22Rv1 (cell line): Measurements from ENCODE around the gene ADCK1.

ENCODE experiments used
- ZFX ChIP-seq: fragments of 450-650 bp; IDR thresholded peaks from 2 replicates; pipeline ENCODE4 v1.6.1; 2017; ENCODE audit warnings: antibody characterized with exemption, borderline replicate concordance
- TF ChIP-seq, protein P1 (sequence below): fragments of 450-650 bp; IDR thresholded peaks from 2 replicates; pipeline ENCODE4 v1.5.1; 2017; ENCODE audit warnings: mild to moderate bottlenecking

DNA sequence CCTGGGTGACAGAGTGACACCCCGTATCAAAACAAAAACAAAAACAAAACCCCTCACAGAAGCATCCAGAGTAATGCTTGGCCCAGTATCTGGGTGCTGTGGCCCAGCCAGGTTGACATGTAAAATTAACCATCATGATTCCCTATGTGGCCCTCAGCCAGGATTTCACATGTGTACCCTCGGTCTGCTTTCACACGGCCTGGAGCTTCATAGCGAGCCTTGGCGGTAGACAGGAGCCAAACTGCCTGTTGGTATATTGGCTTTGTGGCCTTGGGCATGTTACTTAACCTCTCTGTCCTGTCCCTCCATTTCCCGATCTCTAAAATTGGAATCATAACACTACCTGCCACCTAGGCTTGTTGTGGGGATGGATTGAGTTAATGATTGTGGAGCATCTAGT, 65.5 kb downstream of the ADCK1 start:
- TF ChIP-seq, protein P1, sequence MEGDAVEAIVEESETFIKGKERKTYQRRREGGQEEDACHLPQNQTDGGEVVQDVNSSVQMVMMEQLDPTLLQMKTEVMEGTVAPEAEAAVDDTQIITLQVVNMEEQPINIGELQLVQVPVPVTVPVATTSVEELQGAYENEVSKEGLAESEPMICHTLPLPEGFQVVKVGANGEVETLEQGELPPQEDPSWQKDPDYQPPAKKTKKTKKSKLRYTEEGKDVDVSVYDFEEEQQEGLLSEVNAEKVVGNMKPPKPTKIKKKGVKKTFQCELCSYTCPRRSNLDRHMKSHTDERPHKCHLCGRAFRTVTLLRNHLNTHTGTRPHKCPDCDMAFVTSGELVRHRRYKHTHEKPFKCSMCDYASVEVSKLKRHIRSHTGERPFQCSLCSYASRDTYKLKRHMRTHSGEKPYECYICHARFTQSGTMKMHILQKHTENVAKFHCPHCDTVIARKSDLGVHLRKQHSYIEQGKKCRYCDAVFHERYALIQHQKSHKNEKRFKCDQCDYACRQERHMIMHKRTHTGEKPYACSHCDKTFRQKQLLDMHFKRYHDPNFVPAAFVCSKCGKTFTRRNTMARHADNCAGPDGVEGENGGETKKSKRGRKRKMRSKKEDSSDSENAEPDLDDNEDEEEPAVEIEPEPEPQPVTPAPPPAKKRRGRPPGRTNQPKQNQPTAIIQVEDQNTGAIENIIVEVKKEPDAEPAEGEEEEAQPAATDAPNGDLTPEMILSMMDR, result no peak
- no peak for TF ChIP-seq ZFX
